Measurements from ENCODE around the gene EDIL3. TPM values are rescaled to one million over a fixed set of nuclear protein-coding genes. Genes with fewer than 3 reads are reported as not detected.

The EDIL3 gene
- total RNA-seq, 1 experiment from 2014 or later = 0.32 TPM

- no peak for TF ChIP-seq CTCF (IDR thresholded peaks at IDR 0.05 in 2 of 3, conservative IDR thresholded peaks at IDR 0.05 in 1 of 3; ENCODE audit: borderline replicate concordance in 1 of 3, insufficient read depth in 1 of 3, low read depth in 2 of 3, low read length in 2 of 3)
- TF ChIP-seq ZNF274 (IDR thresholded peaks at IDR 0.05; ENCODE audit: low read depth, low read length) = no peak
- no peak for TF ChIP-seq TCF7L2 (IDR thresholded peaks at IDR 0.05; ENCODE audit: borderline replicate concordance, extremely low read depth, insufficient read depth, insufficient read length)
- TF ChIP-seq RAD21 (IDR thresholded peaks at IDR 0.05; ENCODE audit: low read depth) = no peak
These were observed 396.4 kb downstream of the EDIL3 start (continued) for GRCh38 chr5:83988293-83988685.

DNA sequence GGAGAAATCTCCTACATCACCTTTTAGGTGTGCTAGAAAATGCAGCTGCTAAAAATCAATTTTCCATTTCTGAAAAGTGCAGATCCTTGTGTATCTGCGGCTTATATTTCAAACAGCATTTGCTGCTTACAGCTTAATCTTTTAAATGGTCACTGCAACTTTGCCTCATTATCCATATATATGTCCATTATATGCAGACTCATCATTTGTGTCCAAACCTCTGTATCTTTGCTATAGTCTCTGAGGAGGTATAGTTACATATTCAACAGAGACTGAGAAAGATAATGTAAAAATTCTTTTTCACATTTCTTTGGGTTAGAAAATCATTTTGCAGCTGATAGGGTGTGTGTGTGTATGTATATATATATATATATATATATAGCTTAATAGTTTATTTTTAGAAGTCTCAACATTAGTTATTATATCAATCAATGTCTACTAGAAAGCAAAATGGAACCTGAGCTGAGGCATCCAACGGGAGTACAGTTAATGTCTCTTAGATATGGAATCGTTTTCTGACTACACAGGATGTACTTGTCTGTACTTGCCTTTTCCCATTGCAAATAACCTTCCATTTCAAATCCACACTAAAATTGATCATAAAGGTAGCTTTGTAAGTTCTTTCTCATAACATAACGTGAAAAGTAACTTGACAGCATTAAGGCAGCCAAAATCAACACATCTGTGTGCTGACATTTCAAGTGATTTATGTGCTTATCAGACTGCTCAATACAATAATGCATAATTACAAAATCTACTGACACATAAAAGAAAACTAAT is 397.0 kb downstream of the EDIL3 start:
- ChIA-PET RAD21 (ENCODE audit: low non-redundant PET in 1 of 2, low total read pairs in 2 of 2, uncharacterized antibody in 2 of 2, unreplicated experiment in 2 of 2) (no interaction called here), CTCF (interaction anchor here (0.8 kb wide), 1 partner anchor 92 kb away, joined by 3 read pairs; no protein-coding TSS in a partner anchor), POLR2A (no interaction called here)
- ATAC-seq (no peak), DNase-seq (ENCODE audit: low read depth, low spot score) (no peak)
- Histone ChIP-seq H2AFZ (ENCODE audit: low read depth, low read length, poor library complexity, severe bottlenecking) (no peak overlapping the region), H4K20me1 (ENCODE audit: insufficient read depth) (no peaks in the 10 kb centered on the region), H3K9me2 (ENCODE audit: insufficient read depth) (no peaks in the 10 kb centered on the region), H3K9me3 (ENCODE audit: control insufficient read depth in 1 of 2, insufficient read depth in 1 of 2, low read depth in 1 of 2, low read length in 2 of 2) (no peaks in the 10 kb centered on the region), H3K36me3 (ENCODE audit: control insufficient read depth in 1 of 2, insufficient read depth in 2 of 2, low read length in 2 of 2) (no peaks in the 10 kb centered on the region), H3K9ac (ENCODE audit: low read length) (no peak overlapping the region), H3K27ac (ENCODE audit: low read depth, low read length) (no peak overlapping the region), H3K4me3 (replicated peaks in 1 of 2; ENCODE audit: low read depth in 1 of 2, low read length in 2 of 2) (no peak overlapping the region), H3K79me2 (ENCODE audit: insufficient read depth, low read length) (no peaks in the 10 kb centered on the region), H3K4me2 (ENCODE audit: low read length) (no peak overlapping the region), H3K4me1 (ENCODE audit: control insufficient read depth in 1 of 2, insufficient read depth in 2 of 2, low read length in 2 of 2) (no peaks in the 10 kb centered on the region), H3K27me3 (ENCODE audit: insufficient read depth, low read length) (no peaks in the 10 kb centered on the region)
- BruUV-seq (replicated peaks) = no TSS peak
- TF ChIP-seq CEBPB (IDR thresholded peaks at IDR 0.05; ENCODE audit: low read depth) (no peak), ELF1 (IDR thresholded peaks at IDR 0.05; ENCODE audit: borderline replicate concordance, low read depth) (no peak), EZH2phosphoT487 (IDR thresholded peaks at IDR 0.05; ENCODE audit: borderline replicate concordance) (no peak), ZNF274 (IDR thresholded peaks at IDR 0.05; ENCODE audit: low read depth, low read length) (no peak), REST (IDR thresholded peaks at IDR 0.05; ENCODE audit: low read depth) (no peak), MAX (IDR thresholded peaks at IDR 0.05) (no peak), FOSL1 (IDR thresholded peaks at IDR 0.05; ENCODE audit: low read depth) (no peak), POLR2AphosphoS5 (IDR thresholded peaks at IDR 0.05; ENCODE audit: low read depth, low read length) (no peak), EGR1 (IDR thresholded peaks at IDR 0.05; ENCODE audit: low read depth) (no peak), CTCF (IDR thresholded peaks at IDR 0.05 in 2 of 3, conservative IDR thresholded peaks at IDR 0.05 in 1 of 3; ENCODE audit: borderline replicate concordance in 1 of 3, insufficient read depth in 1 of 3, low read depth in 2 of 3, low read length in 2 of 3) (no peak), ZFX (IDR thresholded peaks at IDR 0.05) (no peak), POLR2A (IDR thresholded peaks at IDR 0.05; ENCODE audit: borderline replicate concordance, extremely low read depth, insufficient read depth, insufficient read length) (no peak), TCF7L2 (IDR thresholded peaks at IDR 0.05; ENCODE audit: borderline replicate concordance, extremely low read depth, insufficient read depth, insufficient read length) (no peak), SIN3A (IDR thresholded peaks at IDR 0.05; ENCODE audit: low read depth) (no peak)
- TF ChIP-seq, protein P1, sequence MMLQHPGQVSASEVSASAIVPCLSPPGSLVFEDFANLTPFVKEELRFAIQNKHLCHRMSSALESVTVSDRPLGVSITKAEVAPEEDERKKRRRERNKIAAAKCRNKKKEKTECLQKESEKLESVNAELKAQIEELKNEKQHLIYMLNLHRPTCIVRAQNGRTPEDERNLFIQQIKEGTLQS (IDR thresholded peaks at IDR 0.05) = no peak
- intact Hi-C loops (cut with micrococcal nuclease) = no loop called here

Data from HCT116 (cell line).